NT2/D1 (cell line): ENCODE data around the gene FAM53B.

ENCODE experiments used
- DNase-seq: peaks from one replicate; pipeline ENCODE4 v3.0.0-alpha.2; 2011; ENCODE audit warnings: low read depth, low spot score
- H3K27me3 ChIP-seq: 2 replicates; pipeline ENCODE4 v1.6.0; 2011; ENCODE audit warnings: mild to moderate bottlenecking; ENCODE audit not compliant: insufficient read length, insufficient read depth
- H3K36me3 ChIP-seq: 2 replicates; pipeline ENCODE4 v1.6.1; 2011; ENCODE audit warnings: mild to moderate bottlenecking, low read length, mixed read lengths; ENCODE audit not compliant: insufficient read depth, insufficient read length
- H3K4me1 ChIP-seq: 2 replicates; pipeline ENCODE4 v1.5.1; 2011; ENCODE audit not compliant: insufficient read depth, insufficient read length
- H3K4me3 ChIP-seq: 2 replicates; pipeline ENCODE4 v1.5.1; 2011; ENCODE audit warnings: low read depth; ENCODE audit not compliant: insufficient read length
- H3K9ac ChIP-seq: 2 replicates; pipeline ENCODE4 v1.6.0; 2011; ENCODE audit warnings: low read depth; ENCODE audit not compliant: insufficient read length
- H3K9me3 ChIP-seq: 2 replicates; pipeline ENCODE4 v1.5.1; 2011; ENCODE audit warnings: mild to moderate bottlenecking, low read length; ENCODE audit not compliant: insufficient read depth
- SUZ12 ChIP-seq: IDR thresholded peaks from 2 replicates; pipeline ENCODE4 v1.6.1; 2011; ENCODE audit not compliant: insufficient read length, insufficient read depth; ENCODE audit errors: extremely low read depth
- YY1 ChIP-seq: IDR thresholded peaks from 2 replicates; pipeline ENCODE4 v1.6.1; 2011; ENCODE audit not compliant: insufficient read length, insufficient read depth
- ZNF274 ChIP-seq: IDR thresholded peaks from 2 replicates; pipeline ENCODE4 v1.6.1; 2011; ENCODE audit warnings: mild to moderate bottlenecking, low read depth, low read length

Gene FAM53B

GRCh38 chr10:124735491-124736286 lies 8.5 kb downstream of the FAM53B start:
- no peak for DNase-seq
- peaks cover 25% of the 10 kb centered on the region for H3K36me3 ChIP-seq

DNA sequence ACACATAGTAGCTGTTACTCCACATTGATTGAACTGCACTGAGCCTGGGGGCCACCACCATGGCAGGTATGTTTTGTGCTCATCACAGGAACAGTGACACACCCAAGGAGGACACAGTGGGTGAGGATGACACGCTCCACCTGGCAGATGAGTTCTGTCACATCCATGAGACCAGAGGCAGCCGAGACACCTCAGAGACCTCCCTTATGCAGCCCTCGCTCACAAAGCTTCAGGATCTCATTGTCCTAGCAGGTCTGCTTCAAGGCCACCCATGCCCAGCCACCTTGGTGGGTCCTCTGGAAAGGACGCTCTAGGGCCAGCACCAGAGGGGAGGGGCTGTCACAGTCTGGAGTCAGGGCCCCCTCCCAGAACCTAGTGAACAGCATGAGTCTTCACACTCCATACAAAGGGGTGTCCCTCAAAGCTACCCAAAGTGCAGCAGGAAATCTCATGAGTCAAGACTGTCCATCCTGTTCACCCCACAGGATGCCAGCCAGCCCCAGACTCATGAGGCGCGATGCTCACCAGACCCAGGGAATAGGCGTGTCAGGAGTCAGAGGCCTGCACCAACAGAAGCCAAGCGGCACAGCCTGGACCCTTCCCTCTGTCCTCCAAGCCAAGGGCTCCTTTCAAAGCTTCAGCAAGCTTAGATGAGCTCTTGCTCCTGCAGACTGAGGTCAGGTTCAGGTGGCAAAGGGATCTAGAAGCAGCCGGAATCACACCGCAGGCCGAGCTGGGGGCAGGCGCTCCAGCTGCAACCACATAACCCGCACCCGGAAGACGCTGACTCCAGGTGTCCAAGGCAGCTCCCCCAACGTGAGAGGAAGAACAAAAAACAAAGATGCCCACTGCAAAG lies 9.6 kb downstream of the FAM53B start:
- H3K27me3 ChIP-seq: no peaks in the 10 kb centered on the region
- H3K4me1 ChIP-seq: peaks cover 16% of the 10 kb centered on the region
- no peaks in the 10 kb centered on the region for H3K9me3 ChIP-seq
- H3K9ac ChIP-seq: no peak overlapping the region
- H3K4me3 ChIP-seq: no peak overlapping the region
- no peak for TF ChIP-seq YY1
- peaks cover 29% of the 10 kb centered on the region for H3K36me3 ChIP-seq
- DNase-seq: no peak

More at GRCh38 chr10:124735491-124736286, 8.5 kb downstream of the FAM53B start:
- Histone ChIP-seq H3K9me3 (no peaks in the 10 kb centered on the region), H3K27me3 (no peaks in the 10 kb centered on the region), H3K4me3 (no peak overlapping the region), H3K4me1 (peaks cover 18% of the 10 kb centered on the region), H3K9ac (no peak overlapping the region)
- TF ChIP-seq ZNF274: no peak

GRCh38 chr10:124733571-124734245 lies 10.5 kb downstream of the FAM53B start:
- H3K27me3 ChIP-seq: no peaks in the 10 kb centered on the region
- no peak overlapping the region for H3K9ac ChIP-seq
- no peak for TF ChIP-seq ZNF274
- no peak for TF ChIP-seq SUZ12
- TF ChIP-seq YY1: no peak
- no peak for DNase-seq
- H3K4me3 ChIP-seq: no peak overlapping the region
- peaks cover 16% of the 10 kb centered on the region for H3K4me1 ChIP-seq
- peaks cover 31% of the 10 kb centered on the region for H3K36me3 ChIP-seq
- no peaks in the 10 kb centered on the region for H3K9me3 ChIP-seq

DNA sequence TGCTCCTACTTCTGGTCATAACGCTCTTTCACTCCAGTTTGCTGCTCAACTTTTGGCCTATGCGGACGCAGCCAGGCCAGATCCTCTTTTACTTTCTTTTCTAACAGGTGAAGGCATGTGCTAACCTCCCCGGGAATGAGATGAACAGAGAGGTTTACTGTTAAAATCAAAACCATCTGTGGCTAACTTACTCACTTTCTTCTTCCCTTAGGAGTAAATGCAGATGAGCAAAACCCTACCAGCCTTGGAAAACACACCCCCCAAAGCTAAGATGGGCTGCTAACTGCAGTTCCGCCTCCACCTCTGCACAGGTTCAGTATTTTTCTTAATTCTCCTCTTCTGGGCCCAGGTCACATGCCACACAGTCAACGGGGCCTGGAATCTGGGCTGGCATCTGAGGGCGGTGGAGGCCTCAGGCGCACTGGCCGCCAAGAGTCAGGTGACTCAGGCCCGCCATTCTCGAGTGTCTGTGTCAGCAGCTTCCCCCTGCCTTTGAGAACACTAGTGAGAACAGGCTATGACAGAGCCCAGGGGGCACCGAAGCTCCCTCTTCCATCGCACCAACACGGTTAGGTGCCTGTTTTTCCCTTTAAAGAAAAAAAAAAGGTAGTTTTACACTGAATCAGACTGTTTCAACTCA lies 11.1 kb downstream of the FAM53B start:
- Histone ChIP-seq H3K9me3 (no peaks in the 10 kb centered on the region), H3K4me1 (peaks cover 16% of the 10 kb centered on the region), H3K36me3 (peaks cover 31% of the 10 kb centered on the region), H3K9ac (no peak overlapping the region), H3K4me3 (no peak overlapping the region), H3K27me3 (no peaks in the 10 kb centered on the region)
- TF ChIP-seq YY1: no peak
- no peak for TF ChIP-seq SUZ12
- TF ChIP-seq ZNF274: no peak
- no peak for DNase-seq

GRCh38 chr10:124731551-124731950 lies 12.6 kb downstream of the FAM53B start:
- TF ChIP-seq YY1 (no peak), ZNF274 (no peak), SUZ12 (no peak)
- no peaks in the 10 kb centered on the region for H3K27me3 ChIP-seq
- no peaks in the 10 kb centered on the region for H3K9me3 ChIP-seq
- no peak for DNase-seq
- no peak overlapping the region for H3K9ac ChIP-seq
- H3K4me1 ChIP-seq: peaks cover 6% of the 10 kb centered on the region
- no peak overlapping the region for H3K4me3 ChIP-seq
- peaks cover 31% of the 10 kb centered on the region for H3K36me3 ChIP-seq

DNA sequence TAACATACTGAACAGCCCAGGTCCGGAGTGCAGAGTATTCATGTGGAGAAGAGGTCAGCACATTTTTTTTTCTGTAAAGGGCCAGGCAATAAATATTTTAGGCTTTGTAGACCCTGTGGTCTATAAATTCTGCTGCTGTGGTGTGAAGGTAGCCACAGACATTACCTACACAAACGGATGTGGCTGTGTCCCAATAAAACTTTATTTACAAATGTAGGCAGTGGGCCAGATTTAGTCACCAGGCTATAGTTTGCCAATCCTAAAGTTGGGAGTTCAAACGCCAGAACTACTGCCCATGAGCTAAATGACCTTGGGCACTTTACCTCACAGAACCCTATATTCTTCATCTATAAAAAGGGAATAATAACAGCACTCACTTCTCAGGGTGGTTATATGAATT lies 13.4 kb downstream of the FAM53B start:
- H3K4me1 ChIP-seq: peaks cover 5% of the 10 kb centered on the region

More for the DNA sequence above, 13.4 kb downstream of the FAM53B start:
- no peak for DNase-seq
- peaks cover 31% of the 10 kb centered on the region for H3K36me3 ChIP-seq
- H3K27me3 ChIP-seq: no peaks in the 10 kb centered on the region
- no peak overlapping the region for H3K9ac ChIP-seq
- H3K9me3 ChIP-seq: no peaks in the 10 kb centered on the region
- H3K4me3 ChIP-seq: no peak overlapping the region
- TF ChIP-seq SUZ12: no peak
- no peak for TF ChIP-seq ZNF274
- no peak for TF ChIP-seq YY1
